GM21737 (cell line): ENCODE results near the gene GLI3.
"Not testable (repeated sequence)": the region's sequence is repeated elsewhere in the genome, so short reads cannot be mapped to it uniquely, and the experiment has no call there.

Experiments
- ATAC-seq: cut with Tn5 transposase; IDR thresholded peaks from one replicate; pipeline ENCODE4 v1.9.1; 2021; ENCODE audit warnings: mild to moderate bottlenecking, moderate library complexity; ENCODE audit not compliant: unreplicated experiment

The GLI3 gene

DNA sequence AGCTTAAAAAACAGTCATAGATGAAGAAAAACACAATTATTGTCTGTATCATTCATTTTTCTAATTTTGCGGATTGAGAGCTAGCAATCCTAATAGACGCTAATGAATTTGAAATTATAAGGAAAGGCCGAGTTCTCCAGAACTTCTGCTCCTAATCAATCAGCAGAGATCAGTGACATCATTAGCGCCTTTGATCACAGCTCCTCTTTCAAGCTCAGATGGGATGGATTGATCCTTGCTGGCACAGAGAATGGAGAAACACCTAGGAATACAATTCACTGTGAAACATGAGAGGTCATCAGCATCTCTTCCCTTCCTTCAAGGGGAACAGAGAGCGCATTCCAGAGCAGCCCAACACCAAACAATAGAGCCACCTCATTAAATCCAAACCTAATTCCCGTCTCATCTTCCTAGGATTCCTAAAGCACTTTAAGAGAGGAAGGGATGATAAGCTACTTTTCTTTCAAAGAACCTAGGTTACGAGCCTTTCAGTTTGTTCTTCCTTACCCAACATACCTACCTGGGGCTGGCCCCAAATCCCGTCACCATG, 24.4 kb downstream of the GLI3 start:
- ATAC-seq: no peak

- no peak for ATAC-seq
Measured at GRCh38 chr7:42211938-42212337, 25.1 kb downstream of the GLI3 start.

DNA sequence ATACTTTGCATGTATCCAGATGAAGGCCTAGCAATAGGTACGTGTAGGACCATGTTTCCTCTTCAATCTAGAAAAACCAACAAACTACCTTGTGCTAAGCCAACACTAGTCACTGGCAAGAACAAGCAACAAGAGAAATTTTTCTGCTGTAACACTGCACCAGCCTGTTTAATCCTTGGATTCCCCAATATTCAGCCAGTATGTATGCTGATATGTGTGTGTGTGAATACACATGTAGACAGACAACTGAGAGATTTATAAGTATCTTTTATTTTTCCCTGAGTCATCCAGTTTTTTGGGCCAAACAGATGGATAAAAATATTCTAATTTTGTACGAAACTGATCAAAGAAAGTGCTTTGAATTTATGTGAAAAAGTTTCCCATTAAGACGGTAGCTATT, 26.2 kb downstream of the GLI3 start:
- no peak for ATAC-seq

DNA sequence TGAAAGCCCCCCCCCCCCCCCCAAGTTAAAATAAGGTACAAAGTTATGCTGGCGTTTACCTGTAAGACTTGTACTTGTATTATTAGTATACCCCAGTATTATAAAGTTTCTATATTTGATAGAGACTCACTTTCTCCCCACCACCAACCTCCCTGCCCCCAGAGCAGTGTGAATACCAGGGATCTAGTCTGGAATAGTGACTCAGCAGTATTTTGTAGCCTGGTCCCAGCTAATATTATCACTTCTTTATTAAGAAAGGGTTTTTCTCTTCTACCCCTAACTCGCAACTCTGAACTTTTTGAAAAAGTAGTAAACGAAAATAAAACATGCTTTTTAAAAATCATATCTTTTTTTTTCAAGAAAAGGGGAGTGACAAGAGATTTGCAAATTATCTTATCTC, 26.7 kb downstream of the GLI3 start:
- ATAC-seq: no peak

- not testable (repeated sequence) for ATAC-seq
Measured at GRCh38 chr7:42209085-42209484, 27.9 kb downstream of the GLI3 start.

GRCh38 chr7:42208572-42208971, 28.4 kb downstream of the GLI3 start:
- ATAC-seq: no peak

- no peak for ATAC-seq
Measured at GRCh38 chr7:42207420-42207819, 29.6 kb downstream of the GLI3 start.

DNA sequence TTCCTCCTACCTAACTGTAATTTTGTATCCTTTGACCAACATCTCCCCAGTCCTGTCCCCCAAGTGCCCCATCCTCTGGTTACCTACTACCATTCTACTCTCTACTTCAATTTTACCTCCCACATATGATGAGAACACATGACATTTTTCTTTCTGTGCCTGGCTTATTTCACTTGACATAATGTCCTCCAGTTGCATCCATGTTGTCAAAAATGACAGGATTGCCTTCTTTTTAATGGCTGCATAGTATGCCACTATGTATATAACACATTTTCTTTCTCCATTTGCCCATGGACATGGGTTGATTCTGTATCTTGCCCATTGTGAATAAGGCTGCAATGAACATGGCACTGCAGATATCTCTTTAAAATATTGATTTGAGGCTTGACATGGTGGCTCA, 33.7 kb downstream of the GLI3 start:
- no peak for ATAC-seq

- no peak for ATAC-seq
Measured at GRCh38 chr7:42202601-42203000, 34.4 kb downstream of the GLI3 start.

- no peak for ATAC-seq
Measured at GRCh38 chr7:42198974-42199668, 37.9 kb downstream of the GLI3 start.

DNA sequence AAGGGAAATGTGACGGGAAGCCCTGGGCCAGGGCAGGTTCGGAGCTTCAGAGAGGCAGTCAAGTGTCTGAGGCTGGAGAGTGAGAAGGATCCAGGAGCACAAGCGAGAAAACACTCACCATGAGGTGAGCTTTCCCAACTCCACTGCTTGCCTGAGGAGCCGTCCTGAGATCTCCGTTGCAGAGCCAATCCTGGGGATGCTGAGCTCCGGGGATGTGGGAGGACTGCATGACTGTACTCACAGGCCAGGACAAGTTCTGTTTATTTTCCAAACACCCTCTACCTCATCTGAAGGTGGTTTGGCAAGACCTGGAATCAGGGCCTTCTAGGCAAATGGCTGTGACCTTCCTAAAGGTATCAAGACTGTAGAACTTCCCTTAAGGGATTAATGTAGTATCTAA, 38.7 kb downstream of the GLI3 start:
- ATAC-seq: no peak

GRCh38 chr7:42197451-42197850, 39.6 kb downstream of the GLI3 start:
- ATAC-seq: no peak

GRCh38 chr7:42194238-42194637, 42.8 kb downstream of the GLI3 start:
- no peak for ATAC-seq

DNA sequence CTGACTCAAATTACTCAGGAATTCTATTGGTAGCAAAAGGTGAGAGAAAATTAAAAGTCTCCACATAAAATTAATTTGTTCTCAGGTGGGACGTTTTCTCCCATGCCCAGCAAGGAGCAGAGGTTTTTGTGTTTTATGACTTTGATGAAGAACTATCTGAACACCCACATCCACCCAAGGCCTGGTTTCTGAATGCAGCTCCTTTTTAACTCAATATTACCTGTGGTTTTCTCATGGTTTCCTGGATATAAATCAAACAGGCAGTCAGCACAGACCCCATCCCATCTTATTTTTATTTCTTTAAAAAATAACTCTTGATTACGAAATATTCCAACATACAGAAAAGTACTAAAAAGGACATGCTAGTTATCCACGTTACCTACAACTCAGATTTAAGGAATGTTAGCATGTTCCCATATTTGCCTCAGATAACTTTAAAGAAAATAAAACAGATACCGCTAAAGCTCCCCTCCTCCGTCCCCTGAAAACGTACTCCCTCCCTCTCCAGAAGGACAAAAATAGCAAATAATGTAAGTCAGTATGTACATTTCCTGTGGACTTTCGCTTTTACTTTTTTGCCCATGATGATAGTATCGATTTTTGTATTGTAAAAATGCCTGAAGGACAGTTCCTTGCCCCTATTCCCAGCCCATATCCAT, 43.4 kb downstream of the GLI3 start:
- no peak for ATAC-seq

DNA sequence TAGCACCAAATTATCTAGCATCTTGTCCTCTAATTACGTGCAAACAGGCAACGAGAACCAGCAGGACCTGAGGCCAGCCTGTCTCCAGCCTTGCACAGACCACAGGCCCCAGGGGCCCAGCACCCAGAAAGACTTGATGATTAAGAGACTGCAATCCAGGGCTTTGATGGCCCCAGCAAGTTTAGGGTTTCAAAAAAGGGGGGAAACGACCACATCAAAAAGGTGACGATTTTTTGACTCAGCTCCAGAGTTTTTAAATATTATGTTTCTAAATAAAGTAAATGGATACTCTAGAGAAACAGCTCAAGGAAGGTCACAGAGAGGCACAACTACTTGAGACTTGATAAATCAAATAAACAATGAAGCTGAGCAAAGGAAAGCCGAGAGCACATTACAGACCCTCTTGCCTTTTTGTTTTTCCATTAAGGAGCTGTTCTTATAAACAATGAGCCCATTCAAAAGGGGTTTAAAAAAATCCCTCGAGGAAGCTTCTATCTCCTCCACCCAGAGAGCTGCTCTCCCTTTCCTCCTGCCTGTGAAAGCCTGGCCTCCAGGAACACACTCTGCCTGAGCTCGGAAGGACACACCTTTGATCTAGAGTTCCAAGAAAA, 44.1 kb downstream of the GLI3 start:
- ATAC-seq: no peak

- ATAC-seq: no peak
Measured at GRCh38 chr7:42192066-42192465, 44.9 kb downstream of the GLI3 start.

GRCh38 chr7:42189535-42189934, 47.5 kb downstream of the GLI3 start:
- ATAC-seq: no peak

DNA sequence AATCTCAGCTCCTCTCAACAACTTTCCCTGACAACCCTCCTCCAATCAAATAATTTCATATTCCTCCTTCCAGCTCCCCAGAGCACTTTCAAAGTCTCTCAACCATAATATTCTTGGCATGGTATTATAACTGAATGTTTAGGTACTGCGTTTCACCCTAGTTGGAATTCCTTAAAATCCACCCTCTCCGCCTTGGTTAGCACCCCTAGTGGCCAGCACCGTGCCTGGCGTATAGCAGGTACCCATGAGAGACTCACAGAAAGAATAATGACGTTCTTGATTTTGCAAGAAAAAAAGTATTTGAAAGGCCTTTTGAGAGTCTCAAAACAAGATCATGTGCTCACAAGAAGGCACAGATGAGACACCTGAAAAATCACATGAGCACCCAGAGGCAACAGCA, 50.9 kb downstream of the GLI3 start:
- no peak for ATAC-seq

GRCh38 chr7:42185726-42186125, 51.3 kb downstream of the GLI3 start:
- no peak for ATAC-seq

GRCh38 chr7:42183547-42183946, 53.5 kb downstream of the GLI3 start:
- no peak for ATAC-seq

DNA sequence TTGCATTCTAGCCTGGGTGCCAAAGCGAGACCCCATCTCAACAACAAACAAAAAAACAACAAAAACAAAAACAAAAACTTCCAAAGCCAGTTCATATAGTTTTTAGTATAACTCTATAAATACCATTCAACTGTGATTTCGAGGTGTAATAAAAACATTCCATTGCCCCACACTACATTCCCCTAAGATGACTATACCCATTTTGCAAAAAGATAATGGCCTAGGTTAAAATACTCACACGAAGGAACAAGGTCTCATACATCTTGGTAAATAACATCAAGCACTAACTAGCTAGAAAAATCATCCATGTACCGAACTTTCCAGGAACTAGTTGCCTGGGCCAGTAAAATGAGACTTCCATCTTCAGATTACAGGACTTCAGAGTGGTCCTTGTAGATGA, 55.4 kb downstream of the GLI3 start:
- no peak for ATAC-seq

DNA sequence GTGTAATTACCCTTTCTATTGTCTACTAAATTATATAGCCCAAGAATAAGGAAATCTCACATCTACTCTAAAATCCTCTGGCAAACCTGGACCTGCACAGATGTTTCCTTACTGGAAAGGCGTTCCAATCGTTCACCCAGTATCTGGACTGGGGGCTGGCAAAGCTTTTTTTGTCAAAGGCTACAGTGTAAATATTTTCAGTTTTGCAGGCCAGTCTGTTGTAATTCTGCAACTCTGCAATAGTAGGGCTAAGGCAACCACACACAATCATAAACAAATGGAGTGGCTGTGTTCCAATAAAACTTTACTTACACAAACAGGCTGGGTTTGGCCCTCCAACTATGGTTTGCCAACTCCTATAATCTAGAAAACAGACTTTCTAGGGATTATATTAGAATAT, 56.2 kb downstream of the GLI3 start:
- no peak for ATAC-seq
